GM08714 (cell line): ENCODE results near the gene NUDT8.
"Not testable (repeated sequence)": the region's sequence is repeated elsewhere in the genome, so short reads cannot be mapped to it uniquely, and the experiment has no call there.

Experiments used
- H3K4me3 ChIP-seq: fragments of 200-500 bp; sonication (Bioruptor generic); 2 replicates; pipeline ENCODE4 v1.5.1; 2014; ENCODE audit warnings: mild to moderate bottlenecking, low read length, inconsistent platforms
- ZNF274 ChIP-seq: IDR thresholded peaks from 2 replicates; pipeline ENCODE4 v1.6.1; 2012; ENCODE audit warnings: mild to moderate bottlenecking, low read depth, low read length

The NUDT8 gene

DNA sequence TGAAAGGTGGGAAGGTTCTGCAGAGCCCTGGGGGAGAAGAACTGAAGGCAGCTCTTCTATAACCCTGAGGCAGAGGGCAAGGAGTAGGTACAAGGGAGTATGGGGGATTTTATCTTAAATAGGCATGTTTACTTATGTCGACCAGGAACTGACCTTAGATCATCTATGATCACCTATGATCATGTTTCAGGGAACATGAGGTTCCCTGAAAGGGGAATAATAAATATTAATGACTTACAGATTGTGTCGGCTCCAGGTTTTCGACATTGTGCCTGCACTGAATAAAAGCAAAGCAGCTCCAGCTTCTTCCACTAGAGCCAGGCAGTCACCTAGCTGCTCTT, 36.2 kb downstream of the NUDT8 start:
- no peak for TF ChIP-seq ZNF274
- H3K4me3 ChIP-seq, result no peak overlapping the region

DNA sequence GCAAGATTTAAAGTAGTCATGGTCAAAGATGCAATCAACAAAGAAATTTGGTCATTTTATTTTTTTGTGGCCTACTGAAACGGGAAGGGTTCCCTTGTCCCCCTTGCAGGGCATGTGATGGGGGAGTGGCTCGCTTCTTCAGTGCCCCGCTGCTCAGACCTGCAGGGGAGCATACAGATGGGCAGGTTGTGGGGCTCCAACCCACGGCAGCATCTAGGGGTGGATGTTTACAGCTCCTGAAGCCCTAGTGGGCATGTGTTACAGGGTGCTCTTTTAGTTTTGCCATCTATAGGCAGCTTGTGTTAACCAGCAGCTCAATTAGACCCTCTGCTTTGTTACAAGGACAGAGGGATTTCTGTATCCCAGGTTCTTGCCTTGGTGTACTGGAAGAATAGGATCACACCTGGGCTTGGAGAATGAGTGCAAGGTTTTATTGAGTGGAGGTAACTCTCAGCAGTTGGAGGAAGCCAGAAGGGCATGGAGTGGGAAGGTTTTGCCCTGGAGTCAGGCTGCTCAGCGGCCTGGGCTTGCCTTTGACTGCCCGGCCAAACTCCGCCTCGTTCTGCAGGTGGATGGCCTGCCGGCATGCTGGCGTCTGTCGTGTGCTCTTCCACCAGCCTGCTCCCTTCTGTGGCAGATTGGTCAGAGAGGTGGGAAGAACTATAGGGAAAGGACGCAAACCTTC, 36.7 kb downstream of the NUDT8 start:
- no peak overlapping the region for H3K4me3 ChIP-seq
- TF ChIP-seq ZNF274, result no peak

DNA sequence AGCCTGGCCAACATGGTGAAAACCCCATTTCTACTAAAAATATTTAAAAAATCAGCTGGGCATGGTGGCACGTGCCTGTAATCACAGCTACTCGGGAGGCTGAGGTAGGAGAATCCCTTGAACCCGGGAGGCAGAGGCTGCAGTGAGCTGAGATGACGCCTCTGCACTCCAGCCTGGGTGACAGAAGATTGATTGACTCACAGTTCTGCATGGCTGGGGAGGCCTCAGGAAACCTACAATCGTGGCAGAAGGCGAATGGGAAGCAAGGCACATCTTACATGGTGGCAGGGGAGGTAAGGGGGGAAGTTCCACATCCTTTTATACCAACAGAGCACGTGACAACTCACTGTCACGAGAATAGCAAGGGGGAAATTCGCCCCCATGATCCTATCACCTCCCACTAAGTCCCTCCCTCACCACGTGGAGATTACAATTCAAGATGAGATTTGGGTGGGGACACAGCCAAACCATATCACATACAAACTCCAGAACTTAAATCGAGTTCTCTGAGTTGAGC, 40.8 kb downstream of the NUDT8 start:
- H3K4me3 ChIP-seq, result not testable (repeated sequence)

DNA sequence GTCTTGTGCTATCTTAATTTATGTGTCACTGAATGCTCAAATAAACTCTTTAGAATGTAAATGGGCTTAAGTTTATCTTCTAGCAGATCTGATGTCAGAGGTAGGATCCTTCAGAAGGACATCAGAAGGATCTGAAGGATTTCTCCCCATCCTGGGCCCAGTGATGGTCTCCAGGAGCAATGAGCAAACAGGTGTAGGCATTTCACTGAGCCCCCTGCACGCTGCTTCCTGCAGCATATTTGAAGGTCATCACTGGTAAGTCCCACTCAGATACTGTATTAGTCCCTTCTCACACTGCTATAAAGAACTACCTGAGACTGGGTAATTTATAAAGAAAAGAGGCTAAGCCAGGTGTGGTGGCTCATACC, 41.6 kb downstream of the NUDT8 start:
- H3K4me3 ChIP-seq, result no peak overlapping the region; the same call in 1 of the 2 replicates
- no peak for TF ChIP-seq ZNF274

DNA sequence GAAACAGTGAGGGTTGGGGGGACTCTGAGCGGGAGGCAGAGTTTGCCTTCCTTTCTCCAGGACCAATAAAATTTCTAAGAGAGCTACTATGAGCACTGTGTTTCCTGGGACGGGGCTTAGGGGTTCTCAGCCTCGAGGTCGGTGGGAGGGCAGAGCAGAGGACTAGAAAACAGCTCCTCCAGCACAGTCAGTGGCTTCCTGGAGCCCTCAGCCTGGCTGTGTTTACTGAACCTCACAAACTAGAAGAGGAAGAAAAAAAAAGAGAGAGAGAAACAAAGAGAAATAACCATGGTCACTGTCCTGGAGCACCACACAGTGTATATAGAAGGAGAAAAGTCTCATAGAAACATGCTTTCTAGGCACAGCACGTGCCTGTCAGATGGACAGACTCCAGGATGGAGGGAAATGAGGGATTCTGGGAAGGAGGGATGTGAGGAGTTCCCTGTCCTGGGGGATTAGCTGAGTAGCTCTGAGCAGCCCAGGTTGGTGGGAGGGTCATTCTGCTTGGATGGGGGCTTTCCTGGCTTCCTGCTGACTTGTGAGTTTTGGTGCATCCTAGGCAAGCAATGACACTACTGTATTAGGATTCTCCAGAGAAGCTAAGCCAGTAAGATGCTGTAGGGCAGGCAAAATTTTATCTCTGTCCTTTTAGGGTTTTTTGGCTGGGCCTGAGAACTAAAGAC, 43.0 kb downstream of the NUDT8 start:
- peak overlapping the region; percentile 6; the same call in 1 of the 2 replicates for H3K4me3 ChIP-seq
- TF ChIP-seq ZNF274, result no peak

DNA sequence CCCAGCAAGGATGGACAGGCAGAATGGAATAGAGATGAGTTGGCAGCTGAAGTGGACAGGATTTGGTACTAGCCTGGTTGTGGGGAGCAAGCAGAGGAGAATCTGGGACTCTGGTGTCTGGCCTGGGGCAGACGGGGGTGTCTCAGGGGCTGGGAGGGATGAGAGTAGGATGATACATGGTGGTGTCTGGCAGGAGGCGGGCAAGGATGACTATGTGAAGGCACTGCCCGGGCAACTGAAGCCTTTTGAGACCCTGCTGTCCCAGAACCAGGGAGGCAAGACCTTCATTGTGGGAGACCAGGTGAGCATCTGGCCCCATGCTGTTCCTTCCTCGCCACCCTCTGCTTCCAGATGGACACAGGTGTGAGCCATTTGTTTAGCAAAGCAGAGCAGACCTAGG, 43.8 kb downstream of the NUDT8 start:
- TF ChIP-seq ZNF274, result no peak
- peak overlapping the region; percentile 71; the same call in 1 of the 2 replicates for H3K4me3 ChIP-seq

DNA sequence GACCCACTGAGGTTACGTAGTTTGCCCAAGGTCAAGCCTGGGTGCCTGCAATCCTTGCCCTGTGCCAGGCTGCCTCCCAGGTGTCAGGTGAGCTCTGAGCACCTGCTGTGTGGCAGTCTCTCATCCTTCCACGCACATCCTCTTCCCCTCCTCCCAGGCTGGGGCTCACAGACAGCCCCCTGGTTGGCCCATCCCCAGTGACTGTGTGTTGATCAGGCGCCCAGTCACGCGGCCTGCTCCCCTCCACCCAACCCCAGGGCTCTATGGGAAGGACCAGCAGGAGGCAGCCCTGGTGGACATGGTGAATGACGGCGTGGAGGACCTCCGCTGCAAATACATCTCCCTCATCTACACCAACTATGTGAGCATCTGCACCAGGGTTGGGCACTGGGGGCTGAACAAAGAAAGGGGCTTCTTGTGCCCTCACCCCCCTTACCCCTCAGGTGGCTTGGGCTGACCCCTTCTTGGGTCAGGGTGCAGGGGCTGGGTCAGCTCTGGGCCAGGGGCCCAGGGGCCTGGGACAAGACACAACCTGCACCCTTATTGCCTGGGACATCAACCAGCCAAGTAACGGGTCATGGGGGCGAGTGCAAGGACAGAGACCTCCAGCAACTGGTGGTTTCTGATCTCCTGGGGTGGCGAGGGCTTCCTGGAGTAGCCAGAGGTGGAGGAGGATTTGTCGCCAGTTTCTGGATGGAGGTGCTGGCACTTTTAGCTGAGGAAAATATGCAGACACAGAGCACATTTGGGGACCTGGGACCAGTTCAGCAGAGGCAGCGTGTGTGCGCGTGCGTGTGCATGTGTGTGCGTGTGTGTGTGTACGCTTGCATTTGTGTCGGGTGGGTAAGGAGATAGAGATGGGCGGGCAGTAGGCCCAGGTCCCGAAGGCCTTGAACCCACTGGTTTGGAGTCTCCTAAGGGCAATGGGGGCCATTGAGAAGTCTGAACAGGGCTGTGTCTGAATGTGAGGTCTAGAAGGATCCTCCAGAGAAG, 44.6 kb downstream of the NUDT8 start:
- peak overlapping the region; percentile 71; the same call in 1 of the 2 replicates for H3K4me3 ChIP-seq
- TF ChIP-seq ZNF274, result no peak

DNA sequence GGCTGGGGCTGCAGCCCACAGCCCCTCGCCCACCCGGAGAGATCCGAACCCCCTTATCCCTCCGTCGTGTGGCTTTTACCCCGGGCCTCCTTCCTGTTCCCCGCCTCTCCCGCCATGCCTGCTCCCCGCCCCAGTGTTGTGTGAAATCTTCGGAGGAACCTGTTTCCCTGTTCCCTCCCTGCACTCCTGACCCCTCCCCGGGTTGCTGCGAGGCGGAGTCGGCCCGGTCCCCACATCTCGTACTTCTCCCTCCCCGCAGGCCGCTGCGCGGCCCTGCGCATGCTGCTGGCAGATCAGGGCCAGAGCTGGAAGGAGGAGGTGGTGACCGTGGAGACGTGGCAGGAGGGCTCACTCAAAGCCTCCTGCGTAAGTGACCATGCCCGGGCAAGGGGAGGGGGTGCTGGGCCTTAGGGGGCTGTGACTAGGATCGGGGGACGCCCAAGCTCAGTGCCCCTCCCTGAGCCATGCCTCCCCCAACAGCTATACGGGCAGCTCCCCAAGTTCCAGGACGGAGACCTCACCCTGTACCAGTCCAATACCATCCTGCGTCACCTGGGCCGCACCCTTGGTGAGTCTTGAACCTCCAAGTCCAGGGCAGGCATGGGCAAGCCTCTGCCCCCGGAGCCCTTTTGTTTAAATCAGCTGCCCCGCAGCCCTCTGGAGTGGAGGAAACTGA, 45.4 kb downstream of the NUDT8 start:
- H3K4me3 ChIP-seq, result peak overlapping the region; percentile 71
- TF ChIP-seq ZNF274, result no peak

DNA sequence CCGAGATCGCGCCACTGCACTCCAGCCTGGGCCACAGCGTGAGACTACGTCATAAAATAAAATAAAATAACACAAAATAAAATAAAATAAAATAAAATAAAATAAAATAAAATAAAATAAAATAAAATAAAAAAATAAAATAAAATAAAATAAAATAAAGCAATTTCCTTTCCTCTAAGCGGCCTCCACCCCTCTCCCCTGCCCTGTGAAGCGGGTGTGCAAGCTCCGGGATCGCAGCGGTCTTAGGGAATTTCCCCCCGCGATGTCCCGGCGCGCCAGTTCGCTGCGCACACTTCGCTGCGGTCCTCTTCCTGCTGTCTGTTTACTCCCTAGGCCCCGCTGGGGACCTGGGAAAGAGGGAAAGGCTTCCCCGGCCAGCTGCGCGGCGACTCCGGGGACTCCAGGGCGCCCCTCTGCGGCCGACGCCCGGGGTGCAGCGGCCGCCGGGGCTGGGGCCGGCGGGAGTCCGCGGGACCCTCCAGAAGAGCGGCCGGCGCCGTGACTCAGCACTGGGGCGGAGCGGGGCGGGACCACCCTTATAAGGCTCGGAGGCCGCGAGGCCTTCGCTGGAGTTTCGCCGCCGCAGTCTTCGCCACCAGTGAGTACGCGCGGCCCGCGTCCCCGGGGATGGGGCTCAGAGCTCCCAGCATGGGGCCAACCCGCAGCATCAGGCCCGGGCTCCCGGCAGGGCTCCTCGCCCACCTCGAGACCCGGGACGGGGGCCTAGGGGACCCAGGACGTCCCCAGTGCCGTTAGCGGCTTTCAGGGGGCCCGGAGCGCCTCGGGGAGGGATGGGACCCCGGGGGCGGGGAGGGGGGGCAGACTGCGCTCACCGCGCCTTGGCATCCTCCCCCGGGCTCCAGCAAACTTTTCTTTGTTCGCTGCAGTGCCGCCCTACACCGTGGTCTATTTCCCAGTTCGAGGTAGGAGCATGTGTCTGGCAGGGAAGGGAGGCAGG, 46.2 kb downstream of the NUDT8 start, which contains the start of gene GSTP1:
Gene GSTP1, plus strand, starts transcription at position 566 of the 958 bp plus-strand sequence. Its CDS starts 32 bp downstream, at position 598.
- H3K4me3 ChIP-seq, result peak within 1 kb of the TSS; percentile 71
- no peak for TF ChIP-seq ZNF274

DNA sequence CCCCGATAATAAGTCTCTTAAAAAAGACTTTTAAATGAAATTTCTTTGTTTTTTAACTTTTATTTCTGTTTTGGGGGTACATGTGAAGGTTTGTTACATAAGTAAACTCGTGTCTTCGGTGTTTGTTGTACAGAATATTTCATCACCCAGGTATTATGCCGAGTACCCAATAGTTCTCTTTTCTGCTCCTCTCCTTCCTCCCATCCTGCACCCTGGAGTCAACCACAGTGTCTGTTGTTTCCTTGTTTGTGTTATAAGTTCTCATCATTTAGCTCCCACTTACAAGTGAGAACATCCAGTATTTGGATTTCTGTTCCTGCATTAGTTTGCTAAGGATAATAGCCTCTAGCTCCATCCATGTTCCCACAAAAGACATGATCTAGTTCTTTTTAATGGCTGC, 47.7 kb downstream of the NUDT8 start:
- no peak for TF ChIP-seq ZNF274
- H3K4me3 ChIP-seq, result no peak overlapping the region

DNA sequence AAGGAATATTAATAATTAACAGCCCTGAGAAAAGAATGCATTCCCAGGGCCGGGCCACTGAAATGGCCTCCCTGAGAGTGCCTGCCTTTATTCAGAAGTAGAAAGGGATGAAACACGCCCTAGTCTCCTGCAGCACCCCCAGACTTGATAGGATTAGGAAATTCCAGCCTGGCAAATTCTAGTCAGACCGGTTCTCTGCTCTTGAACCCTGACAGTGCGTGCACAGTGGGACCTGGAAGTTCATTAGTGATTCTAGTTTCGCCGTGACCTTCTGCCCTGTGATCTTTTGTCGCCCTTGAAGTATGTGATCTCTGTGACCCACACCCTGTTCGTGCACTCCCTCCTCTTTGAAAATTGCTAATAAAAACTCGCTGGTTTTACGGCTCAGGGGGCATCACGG, 48.3 kb downstream of the NUDT8 start:
- TF ChIP-seq ZNF274, result no peak
- H3K4me3 ChIP-seq, result no peak overlapping the region

DNA sequence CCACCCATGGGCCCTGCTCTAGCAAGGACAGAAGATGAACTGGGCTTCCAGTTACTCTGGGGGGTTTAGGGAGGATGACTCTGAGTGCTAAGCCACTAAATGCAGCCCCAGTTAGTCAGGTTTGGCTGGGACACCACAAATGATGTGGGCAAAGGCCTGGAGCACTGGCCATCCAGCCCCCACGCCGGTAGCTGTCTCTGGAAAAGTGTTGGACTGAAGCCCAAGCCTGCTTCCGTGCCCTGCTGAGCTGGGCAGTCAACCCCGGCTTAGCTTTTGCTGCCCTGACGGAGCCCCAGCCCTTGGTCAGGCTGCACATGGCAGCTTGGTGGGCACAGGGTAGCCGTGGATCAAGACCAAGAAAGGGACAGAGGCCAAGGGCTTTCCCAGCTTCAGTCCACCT, 51.8 kb downstream of the NUDT8 start:
- no peak overlapping the region for H3K4me3 ChIP-seq
- TF ChIP-seq ZNF274, result no peak
